Common myeloid progenitor, CD34-positive (primary cell): ENCODE results near the gene GOLGA2.
A peak's percentile ranks its signal among the peaks of the same experiment; 100 is the strongest.

Experiments
- CTCF ChIA-PET: fragments of 350-600 bp; sonication (Branson Sonifier 250); formaldehyde crosslinking; loops from one replicate; lab custom pipeline; 2021; ENCODE audit warnings: antibody characterized with exemption; lab: Charles Lee
- POLR2A ChIA-PET: fragments of 350-600 bp; sonication (Branson Sonifier 250); formaldehyde crosslinking; loops from one replicate; lab custom pipeline; 2021; ENCODE audit warnings: antibody characterized with exemption; lab: Charles Lee
- DNase-seq, 3 donors: peaks; one replicate each; pipeline versions ENCODE4 v3.0.0 to v3.0.0-alpha.2; 2013
- H3K27ac ChIP-seq, 2 experiments: 1 replicate in 1 of 2; 2 replicates in 1 of 2; pipeline ENCODE4 v1.7.0; 2013; ENCODE audit warnings: inconsistent platforms in 2 of 2, low read length in 2 of 2, mild to moderate bottlenecking in 2 of 2, low read depth in 1 of 2, moderate library complexity in 1 of 2; ENCODE audit not compliant: severe bottlenecking in 2 of 2, insufficient read depth in 1 of 2, poor library complexity in 1 of 2
- H3K27me3 ChIP-seq, 5 experiments: replicated peaks in 2 of 5; 1 replicate in 3 of 5; 2 replicates in 2 of 5; pipeline versions ENCODE4 v1.6.1 to v1.7.0; 2013; ENCODE audit warnings: low read length in 4 of 5, mild to moderate bottlenecking in 2 of 5, moderate library complexity in 2 of 5, inconsistent platforms in 1 of 5; ENCODE audit not compliant: insufficient read depth in 5 of 5, control insufficient read depth in 4 of 5
- H3K36me3 ChIP-seq, 4 experiments: 1 replicate in 2 of 4; 2 replicates in 2 of 4; pipeline versions ENCODE4 v1.6.1 to v1.7.0; 2013; ENCODE audit warnings: low read length in 3 of 4, control low read depth in 1 of 4, mild to moderate bottlenecking in 1 of 4; ENCODE audit not compliant: control insufficient read depth in 4 of 4, insufficient read depth in 4 of 4
- H3K4me1 ChIP-seq, 4 experiments: 1 replicate in 3 of 4; 2 replicates in 1 of 4; pipeline versions ENCODE4 v1.6.1 to v1.7.1; 2013; ENCODE audit warnings: low read length in 3 of 4, mild to moderate bottlenecking in 3 of 4, control low read depth in 1 of 4, inconsistent platforms in 1 of 4, moderate library complexity in 1 of 4; ENCODE audit not compliant: control insufficient read depth in 4 of 4, insufficient read depth in 4 of 4; ENCODE audit errors: control extremely low read depth in 1 of 4
- H3K4me3 ChIP-seq, 7 experiments: 1 replicate in 4 of 7; 2 replicates in 3 of 7; pipeline versions ENCODE4 v1.5.1 to v1.7.0; 2013; ENCODE audit warnings: mild to moderate bottlenecking in 7 of 7, low read length in 6 of 7, moderate library complexity in 6 of 7, inconsistent platforms in 2 of 7, low read depth in 2 of 7, control low read depth in 1 of 7; ENCODE audit not compliant: insufficient read depth in 4 of 7, control insufficient read depth in 1 of 7; ENCODE audit errors: extremely low read depth in 1 of 7
- H3K9me3 ChIP-seq, 5 experiments: 1 replicate in 4 of 5; 2 replicates in 1 of 5; pipeline versions ENCODE4 v1.6.1 to v1.7.1; 2013; ENCODE audit warnings: low read length in 4 of 5, mild to moderate bottlenecking in 2 of 5, inconsistent platforms in 1 of 5, low read depth in 1 of 5, moderate library complexity in 1 of 5; ENCODE audit not compliant: control insufficient read depth in 4 of 5, insufficient read depth in 2 of 5; ENCODE audit errors: control extremely low read depth in 1 of 5
- WGBS: methylation state at CpG from one replicate; pipeline ENCODE4 v1.1.5; 2013; ENCODE audit not compliant: insufficient coverage; 5-methylcytosine and 5-hydroxymethylcytosine counted together

The GOLGA2 gene

GRCh38 chr9:128292009-128292408 lies 16.2 kb upstream of the GOLGA2 start:
- Histone ChIP-seq H3K36me3 (peaks cover 3 to 14% (median 5%) of the 10 kb centered on the region in 4 experiments), H3K27me3 (no peaks in the 10 kb centered on the region), H3K27ac (no peak overlapping the region), H3K4me3 (no peak overlapping the region), H3K9me3 (no peaks in the 10 kb centered on the region), H3K4me1 (peaks cover 0 to 6% (median 0%) of the 10 kb centered on the region in 4 experiments)
- CTCF ChIA-PET: no interaction called here
- WGBS: 94% methylated on average over 2 of the region's 3 CpGs
- no peak for DNase-seq
- POLR2A ChIA-PET: no interaction called here

GRCh38 chr9:128288273-128289004 lies 12.6 kb upstream of the GOLGA2 start:
- POLR2A ChIA-PET: interaction anchor here (1.3 kb wide), 1 partner anchor 13 kb away, joined by 4 read pairs; the partner anchor contains the start of genes GOLGA2 and SWI5
- no peaks in the 10 kb centered on the region for H3K9me3 ChIP-seq
- no peak overlapping the region for H3K27ac ChIP-seq
- WGBS: 100% methylated on average over 5 of the region's 11 CpGs
- no peak for DNase-seq
- CTCF ChIA-PET: interaction anchor here (0.9 to 1.8 kb wide), 4 partner anchors 18 to 98 kb away, joined by 3 to 6 read pairs (median 5); no protein-coding TSS in a partner anchor
- no peaks in the 10 kb centered on the region for H3K27me3 ChIP-seq
- no peaks in the 10 kb centered on the region for H3K4me1 ChIP-seq
- peaks cover 13 to 29% (median 14%) of the 10 kb centered on the region in 4 experiments for H3K36me3 ChIP-seq
- no peak overlapping the region for H3K4me3 ChIP-seq

GRCh38 chr9:128286440-128286839 lies 10.6 kb upstream of the GOLGA2 start:
- Histone ChIP-seq H3K27me3 (no peaks in the 10 kb centered on the region), H3K36me3 (peaks cover 13 to 29% (median 14%) of the 10 kb centered on the region in 4 experiments), H3K9me3 (no peaks in the 10 kb centered on the region), H3K27ac (no peak overlapping the region), H3K4me1 (no peaks in the 10 kb centered on the region), H3K4me3 (no peak overlapping the region)
- POLR2A ChIA-PET: no interaction called here
- DNase-seq: no peak
- WGBS: 90% methylated on average over 5 of the region's 6 CpGs
- CTCF ChIA-PET: interaction anchor here (1.2 to 1.6 kb wide), 2 partner anchors 10 to 71 kb away, joined by 3 read pairs; no protein-coding TSS in a partner anchor

- no peak for DNase-seq
- POLR2A ChIA-PET: no interaction called here
- Histone ChIP-seq H3K9me3 (no peaks in the 10 kb centered on the region), H3K27ac (no peak overlapping the region), H3K36me3 (peaks cover 13 to 29% (median 14%) of the 10 kb centered on the region in 4 experiments), H3K4me1 (peaks cover 0 to under 1% (median 0%) of the 10 kb centered on the region in 4 experiments), H3K4me3 (no peak overlapping the region), H3K27me3 (no peaks in the 10 kb centered on the region)
- CTCF ChIA-PET: interaction anchor here (0.9 kb wide), 1 partner anchor 10 kb away, joined by 3 read pairs; no protein-coding TSS in a partner anchor
- WGBS: 93% methylated on average over 10 of the region's 12 CpGs
These were observed 9.4 kb upstream of the GOLGA2 start for GRCh38 chr9:128285033-128285784.

- Histone ChIP-seq H3K9me3 (no peaks in the 10 kb centered on the region), H3K4me1 (peaks cover 0 to 4% (median 0%) of the 10 kb centered on the region in 4 experiments), H3K4me3 (no peak overlapping the region), H3K27me3 (no peaks in the 10 kb centered on the region), H3K27ac (no peak overlapping the region), H3K36me3 (peaks cover 7 to 15% (median 10%) of the 10 kb centered on the region in 4 experiments)
- CTCF ChIA-PET: no interaction called here
- no peak for DNase-seq
- POLR2A ChIA-PET: no interaction called here
- 88% methylated on average over 6 of the region's 6 CpGs for WGBS
These were observed 6.7 kb upstream of the GOLGA2 start for GRCh38 chr9:128282500-128282899.

- Histone ChIP-seq H3K4me3 (no peak overlapping the region), H3K36me3 (peaks cover 0 to under 1% (median 0%) of the 10 kb centered on the region in 4 experiments), H3K4me1 (peaks cover 0 to 14% (median 11%) of the 10 kb centered on the region in 4 experiments), H3K27ac (peak overlapping the region in 1 of 2 experiments; percentile 49), H3K27me3 (no peaks in the 10 kb centered on the region), H3K9me3 (no peaks in the 10 kb centered on the region)
- POLR2A ChIA-PET: no interaction called here
- 97% methylated on average over 3 of the region's 5 CpGs for WGBS
- CTCF ChIA-PET: interaction anchor here (0.7 kb wide), 1 partner anchor 25 kb away, joined by 3 read pairs; no protein-coding TSS in a partner anchor
- DNase-seq: peak in 2 of 3 donors; percentile 23 to 42
These were observed 4.3 kb upstream of the GOLGA2 start for GRCh38 chr9:128280084-128280622.
